Jurkat, Clone E6-1 (cell line): ENCODE data around the gene FOXN3. TPM values are rescaled to one million over a fixed set of nuclear protein-coding genes. Genes with fewer than 3 reads are reported as not detected.

ENCODE experiments used
- DNase-seq: peaks from one replicate; pipeline ENCODE4 v3.0.0-alpha.2; 2011; ENCODE audit warnings: low read depth, low spot score
- H3K4me3 ChIP-seq: 2 replicates; pipeline ENCODE4 v1.5.1; 2011; ENCODE audit warnings: mild to moderate bottlenecking, low read length, control low read depth, moderate library complexity
- polyA plus RNA-seq: library from polyadenylated mRNA; unstranded; fragments of >200 nt; gene quantifications from one replicate; pipeline ENCODE4 v1.2.1, GENCODE V29; 2012; ENCODE audit warnings: missing spikeins; ENCODE audit not compliant: insufficient read length, insufficient read depth

FOXN3 gene, protein sequence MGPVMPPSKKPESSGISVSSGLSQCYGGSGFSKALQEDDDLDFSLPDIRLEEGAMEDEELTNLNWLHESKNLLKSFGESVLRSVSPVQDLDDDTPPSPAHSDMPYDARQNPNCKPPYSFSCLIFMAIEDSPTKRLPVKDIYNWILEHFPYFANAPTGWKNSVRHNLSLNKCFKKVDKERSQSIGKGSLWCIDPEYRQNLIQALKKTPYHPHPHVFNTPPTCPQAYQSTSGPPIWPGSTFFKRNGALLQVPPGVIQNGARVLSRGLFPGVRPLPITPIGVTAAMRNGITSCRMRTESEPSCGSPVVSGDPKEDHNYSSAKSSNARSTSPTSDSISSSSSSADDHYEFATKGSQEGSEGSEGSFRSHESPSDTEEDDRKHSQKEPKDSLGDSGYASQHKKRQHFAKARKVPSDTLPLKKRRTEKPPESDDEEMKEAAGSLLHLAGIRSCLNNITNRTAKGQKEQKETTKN
- 30.0 TPM for polyA plus RNA-seq

GRCh38 chr14:89417091-89417464 is at the start of gene FOXN3:
Gene FOXN3, minus strand, starts transcription at chr14:89417233. Its CDS starts 4,757 bp downstream, at chr14:89412476.
- H3K4me3 ChIP-seq = peak within 1 kb of the TSS; percentile 79
- DNase-seq = peak; percentile 86

- peak; percentile 70 for DNase-seq
- H3K4me3 ChIP-seq = no peak overlapping the region
Measured at GRCh38 chr14:89466484-89466883, 49.5 kb upstream of the FOXN3 start.

GRCh38 chr14:89465876-89466275 is 48.8 kb upstream of the FOXN3 start:
- DNase-seq = no peak
- no peak overlapping the region for H3K4me3 ChIP-seq

- no peak for DNase-seq
- H3K4me3 ChIP-seq = no peak overlapping the region
Measured at GRCh38 chr14:89461256-89461655, 44.2 kb upstream of the FOXN3 start.

DNA sequence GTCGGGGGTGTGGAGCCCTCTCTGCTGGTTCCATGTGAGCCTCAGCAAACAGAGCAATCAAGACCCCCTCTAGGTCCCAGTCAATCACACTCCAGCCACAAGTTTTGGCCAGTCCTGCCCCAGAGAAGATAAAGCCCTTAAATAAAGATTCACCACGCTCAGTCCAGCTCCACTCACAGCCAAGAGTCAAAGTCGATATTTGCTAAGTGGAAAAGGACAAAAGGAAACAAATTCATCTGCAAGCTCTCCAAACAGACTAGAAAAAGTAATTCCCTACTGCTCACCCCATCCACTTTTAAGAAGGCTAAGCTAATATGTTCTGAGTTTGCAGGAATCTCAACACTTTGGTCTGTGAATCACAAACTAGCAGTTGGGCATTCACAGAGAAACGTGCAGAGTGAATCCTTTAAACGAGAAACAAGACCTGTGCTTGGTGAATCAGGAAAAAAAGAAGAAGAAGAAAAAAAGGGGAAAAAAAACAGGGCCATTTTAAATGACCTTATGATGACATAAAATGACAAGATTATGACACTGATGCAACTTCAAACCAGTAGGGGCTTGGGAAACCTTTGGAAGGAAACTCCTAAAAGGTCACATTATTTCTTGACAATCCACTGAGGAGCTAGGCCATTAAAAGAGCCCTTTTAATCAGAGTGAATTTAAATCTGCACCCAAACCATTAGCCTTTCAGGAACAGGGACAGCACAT is 41.8 kb upstream of the FOXN3 start:
- no peak for DNase-seq
- H3K4me3 ChIP-seq = no peak overlapping the region

DNA sequence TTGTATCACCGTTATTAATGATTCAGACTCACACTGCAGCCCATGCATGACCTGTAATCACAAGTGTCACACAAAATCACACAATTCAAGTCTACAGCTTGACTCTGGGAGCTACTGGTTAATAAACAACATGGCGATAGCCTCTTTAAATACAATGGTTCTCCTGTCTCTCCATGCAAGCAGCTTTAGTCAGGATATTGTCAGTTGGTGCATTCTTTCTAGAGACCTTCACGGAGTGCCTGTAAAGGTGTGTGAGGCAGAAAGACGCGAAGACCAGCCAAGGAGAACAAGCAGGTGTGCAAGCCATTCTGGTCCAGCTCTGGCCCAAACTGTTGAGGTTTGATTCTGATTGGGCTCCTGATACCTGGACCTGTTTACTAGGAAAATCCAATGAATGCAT is 40.0 kb upstream of the FOXN3 start:
- no peak overlapping the region for H3K4me3 ChIP-seq
- DNase-seq = no peak

DNA sequence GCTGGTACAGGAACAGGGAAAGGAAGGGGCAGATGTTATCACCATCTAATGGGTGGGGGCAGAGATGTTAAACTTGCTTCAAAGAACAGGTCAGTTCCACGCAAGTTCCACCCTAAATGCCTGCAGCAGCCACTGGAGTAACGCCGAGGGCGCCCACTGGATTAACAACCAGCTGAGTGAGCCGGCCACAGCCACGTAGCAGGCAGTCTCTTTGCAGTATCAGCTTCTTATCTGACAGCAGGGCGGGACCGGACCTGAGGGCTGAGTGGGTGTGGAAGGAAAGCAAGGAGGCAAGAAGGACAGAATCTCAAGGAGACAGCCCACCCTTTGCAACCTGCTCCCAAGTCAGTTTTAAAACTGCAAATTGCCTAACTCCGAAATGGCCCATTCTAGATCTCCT is 38.4 kb upstream of the FOXN3 start:
- DNase-seq = no peak
- no peak overlapping the region for H3K4me3 ChIP-seq

DNA sequence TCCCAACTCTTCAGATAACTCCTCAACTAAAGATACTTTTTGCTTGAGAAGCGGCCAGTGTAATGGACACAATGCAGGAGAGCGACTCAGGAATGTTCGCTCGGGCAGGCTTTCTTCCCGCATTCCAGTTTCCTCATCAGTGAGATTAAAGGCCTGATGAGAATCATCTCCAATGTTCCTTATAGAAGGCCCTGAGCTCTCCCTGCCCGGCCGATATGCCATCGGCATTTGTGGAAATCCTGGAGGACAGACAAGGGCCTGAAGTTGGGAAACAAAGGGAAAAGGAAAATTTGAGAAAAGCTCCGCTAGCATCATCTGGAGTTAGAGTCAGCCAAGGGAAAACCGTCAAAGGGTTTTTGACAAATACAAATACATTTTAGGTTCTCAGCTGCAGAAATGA is 38.0 kb upstream of the FOXN3 start:
- DNase-seq = no peak
- no peak overlapping the region for H3K4me3 ChIP-seq

GRCh38 chr14:89452281-89452680 is 35.2 kb upstream of the FOXN3 start:
- H3K4me3 ChIP-seq = no peak overlapping the region
- no peak for DNase-seq

GRCh38 chr14:89451229-89451628 is 34.2 kb upstream of the FOXN3 start:
- DNase-seq = no peak
- no peak overlapping the region for H3K4me3 ChIP-seq

DNA sequence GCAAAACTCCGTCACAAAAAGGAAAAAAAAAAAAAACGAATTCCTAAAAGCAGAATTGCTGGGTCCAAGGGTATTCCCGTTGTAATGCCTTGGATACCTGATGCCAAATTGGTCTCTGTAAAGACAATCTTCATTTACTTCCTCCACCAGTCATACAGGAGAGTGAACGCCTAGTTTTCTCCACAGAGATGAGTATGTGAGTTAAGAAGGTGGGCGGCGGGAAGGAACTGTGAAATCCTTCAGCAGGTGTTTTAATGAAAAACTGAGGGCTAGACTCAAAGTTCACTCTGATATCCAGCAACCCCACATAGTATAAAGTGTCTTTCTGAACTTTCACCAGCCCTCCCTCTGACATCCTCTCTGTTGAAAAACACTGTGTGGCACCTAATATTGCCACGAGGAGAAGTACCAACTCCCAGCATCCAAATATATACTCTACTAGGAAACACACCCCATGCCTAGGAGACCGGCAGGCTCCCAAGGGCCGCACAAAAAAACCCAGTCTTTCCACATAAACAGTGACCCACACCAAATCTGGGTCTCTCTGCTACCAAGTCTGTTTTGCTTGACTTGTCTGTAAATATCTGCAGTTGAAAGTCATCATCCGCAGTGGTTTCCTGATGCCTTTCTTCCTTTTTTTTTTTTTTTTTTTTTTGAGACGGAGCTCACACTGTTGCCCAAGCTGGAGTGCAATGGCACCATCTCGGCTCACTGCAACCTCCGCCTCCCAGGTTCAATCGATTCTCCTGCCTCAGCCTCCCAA is 30.3 kb upstream of the FOXN3 start:
- no peak for DNase-seq
- no peak overlapping the region for H3K4me3 ChIP-seq

- DNase-seq = no peak
- H3K4me3 ChIP-seq = no peak overlapping the region
Measured at GRCh38 chr14:89445273-89445973, 28.4 kb upstream of the FOXN3 start.

GRCh38 chr14:89444516-89445125 is 27.6 kb upstream of the FOXN3 start:
- H3K4me3 ChIP-seq = no peak overlapping the region
- no peak for DNase-seq

GRCh38 chr14:89444044-89444443 is 27.0 kb upstream of the FOXN3 start:
- DNase-seq = no peak
- no peak overlapping the region for H3K4me3 ChIP-seq

DNA sequence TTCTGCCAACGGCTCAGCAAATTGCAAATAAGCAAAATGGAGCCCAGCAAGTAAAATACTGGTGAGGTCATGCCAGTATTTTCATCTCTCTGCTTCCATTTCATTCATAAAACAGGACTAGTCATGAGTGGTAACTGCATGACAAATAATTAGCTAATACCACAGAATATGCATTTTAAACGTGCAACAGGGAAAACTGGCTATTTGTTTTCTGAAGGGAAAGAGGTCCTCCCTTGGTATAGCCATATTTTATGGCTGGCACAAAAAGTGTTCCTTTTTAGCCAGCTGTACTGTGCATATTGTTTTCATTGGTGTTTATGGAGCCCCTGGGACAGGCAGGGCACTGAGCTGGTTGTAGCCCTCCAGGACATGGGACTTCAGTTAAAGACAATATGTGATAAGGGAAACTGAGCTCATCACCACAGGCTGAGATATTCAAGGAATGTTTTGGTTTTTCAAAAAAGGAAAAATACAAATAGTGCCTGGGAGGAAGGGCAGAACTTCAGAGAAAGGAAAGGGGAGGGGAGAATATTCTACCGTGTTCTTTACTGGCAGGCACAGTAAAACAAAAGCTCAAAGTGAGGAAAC is 26.1 kb upstream of the FOXN3 start:
- no peak overlapping the region for H3K4me3 ChIP-seq
- DNase-seq = no peak

DNA sequence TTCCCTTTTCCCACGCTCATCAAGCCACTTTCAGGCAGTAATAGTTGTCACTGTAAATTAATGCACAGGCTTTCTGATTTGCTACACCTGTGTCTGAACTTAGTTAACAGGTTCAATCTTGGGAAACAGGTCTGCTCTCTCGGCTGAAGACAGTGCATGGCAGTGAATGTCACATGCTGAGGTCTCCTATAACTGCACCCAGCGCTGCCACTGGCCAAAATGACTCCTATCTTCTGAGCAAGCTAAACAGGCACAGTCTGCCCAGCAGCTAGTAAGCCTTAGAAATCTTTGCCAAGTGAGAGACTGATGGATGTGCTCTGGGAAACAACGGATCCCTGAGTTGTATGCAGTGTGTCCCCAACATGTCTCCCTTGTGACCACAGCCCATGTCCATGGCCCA is 25.2 kb upstream of the FOXN3 start:
- DNase-seq = no peak
- no peak overlapping the region for H3K4me3 ChIP-seq

GRCh38 chr14:89440986-89441909 is 24.2 kb upstream of the FOXN3 start:
- DNase-seq = no peak
- no peak overlapping the region for H3K4me3 ChIP-seq
